GM12801 (cell line): Measurements from ENCODE around the gene TRPV3.

Source experiments
- TF ChIP-seq, protein P1 (sequence below): IDR thresholded peaks from one replicate; pipeline ENCODE4 v1.5.1; 2011; ENCODE audit warnings: control low read depth; ENCODE audit not compliant: insufficient read length; ENCODE audit errors: extremely low read depth

TRPV3 gene

GRCh38 chr17:3557768-3558583 lies at the start of gene TRPV3:
TRPV3 (minus strand) TSS chr17:3557812; CDS start chr17:3554850, 2,962 bp downstream.
- TF ChIP-seq, protein P1, sequence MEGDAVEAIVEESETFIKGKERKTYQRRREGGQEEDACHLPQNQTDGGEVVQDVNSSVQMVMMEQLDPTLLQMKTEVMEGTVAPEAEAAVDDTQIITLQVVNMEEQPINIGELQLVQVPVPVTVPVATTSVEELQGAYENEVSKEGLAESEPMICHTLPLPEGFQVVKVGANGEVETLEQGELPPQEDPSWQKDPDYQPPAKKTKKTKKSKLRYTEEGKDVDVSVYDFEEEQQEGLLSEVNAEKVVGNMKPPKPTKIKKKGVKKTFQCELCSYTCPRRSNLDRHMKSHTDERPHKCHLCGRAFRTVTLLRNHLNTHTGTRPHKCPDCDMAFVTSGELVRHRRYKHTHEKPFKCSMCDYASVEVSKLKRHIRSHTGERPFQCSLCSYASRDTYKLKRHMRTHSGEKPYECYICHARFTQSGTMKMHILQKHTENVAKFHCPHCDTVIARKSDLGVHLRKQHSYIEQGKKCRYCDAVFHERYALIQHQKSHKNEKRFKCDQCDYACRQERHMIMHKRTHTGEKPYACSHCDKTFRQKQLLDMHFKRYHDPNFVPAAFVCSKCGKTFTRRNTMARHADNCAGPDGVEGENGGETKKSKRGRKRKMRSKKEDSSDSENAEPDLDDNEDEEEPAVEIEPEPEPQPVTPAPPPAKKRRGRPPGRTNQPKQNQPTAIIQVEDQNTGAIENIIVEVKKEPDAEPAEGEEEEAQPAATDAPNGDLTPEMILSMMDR = no peak

- TF ChIP-seq, protein P1 = no peak
Observed at GRCh38 chr17:3603870-3604259, 46.3 kb upstream of the TRPV3 start.

GRCh38 chr17:3603119-3603869 lies 45.7 kb upstream of the TRPV3 start:
- TF ChIP-seq, protein P1 = no peak

- TF ChIP-seq, protein P1 = no peak
Observed at GRCh38 chr17:3602499-3602898, 44.9 kb upstream of the TRPV3 start.

GRCh38 chr17:3600529-3601205 lies 43.1 kb upstream of the TRPV3 start:
- TF ChIP-seq, protein P1 = no peak

DNA sequence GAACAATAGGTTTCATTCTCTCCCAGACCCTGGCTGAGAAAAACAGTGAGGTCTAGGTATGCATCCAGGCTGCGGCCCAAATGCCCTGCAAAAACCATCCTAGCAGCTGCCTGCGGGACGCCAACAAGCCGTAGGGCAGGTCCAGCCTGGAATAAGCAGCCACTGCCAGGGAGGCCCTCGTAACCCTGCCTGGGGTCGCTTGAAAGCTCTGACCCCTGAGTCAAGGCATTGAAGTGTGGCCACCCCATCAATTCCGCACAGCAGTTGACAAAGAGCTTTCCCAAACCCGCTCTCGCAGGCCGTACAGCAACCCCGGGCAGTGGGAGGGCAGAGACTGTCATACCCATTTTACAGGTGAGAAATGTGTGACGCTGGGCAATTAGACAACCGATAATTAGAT lies 40.5 kb upstream of the TRPV3 start:
- TF ChIP-seq, protein P1 = no peak
